ENCODE data around the gene FAM3B. TPM values are rescaled to one million over a fixed set of nuclear protein-coding genes. Genes with fewer than 3 reads are reported as not detected.

The FAM3B gene
- total RNA-seq, 4 donors from 2014 or later = 49.5 to 323 (median 159) TPM

DNA sequence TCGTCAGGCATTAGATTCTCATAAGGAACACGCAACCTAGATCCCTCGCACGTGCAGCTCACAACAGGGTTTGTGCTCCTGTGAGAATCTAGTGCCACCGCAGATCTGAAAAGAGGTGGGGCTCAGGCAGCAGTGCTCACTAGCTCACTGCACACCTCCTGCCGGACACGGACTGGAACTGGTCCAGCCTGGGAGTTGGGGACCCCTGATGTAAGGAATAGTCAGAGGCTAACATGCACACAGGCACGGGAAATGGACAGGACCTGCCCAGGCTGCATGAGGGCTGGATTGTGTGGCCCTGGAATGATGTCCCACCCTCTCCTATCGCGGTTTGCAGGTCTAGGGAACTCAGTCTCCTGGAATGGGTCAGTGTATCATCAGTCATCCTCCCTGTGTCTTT lies 86.2 kb downstream of the FAM3B start:
- H3K4me1 ChIP-seq = no peaks in the 10 kb centered on the region
- H3K9me3 ChIP-seq = no peaks in the 10 kb centered on the region
- DNase-seq = no peak
- TF ChIP-seq, protein P1, sequence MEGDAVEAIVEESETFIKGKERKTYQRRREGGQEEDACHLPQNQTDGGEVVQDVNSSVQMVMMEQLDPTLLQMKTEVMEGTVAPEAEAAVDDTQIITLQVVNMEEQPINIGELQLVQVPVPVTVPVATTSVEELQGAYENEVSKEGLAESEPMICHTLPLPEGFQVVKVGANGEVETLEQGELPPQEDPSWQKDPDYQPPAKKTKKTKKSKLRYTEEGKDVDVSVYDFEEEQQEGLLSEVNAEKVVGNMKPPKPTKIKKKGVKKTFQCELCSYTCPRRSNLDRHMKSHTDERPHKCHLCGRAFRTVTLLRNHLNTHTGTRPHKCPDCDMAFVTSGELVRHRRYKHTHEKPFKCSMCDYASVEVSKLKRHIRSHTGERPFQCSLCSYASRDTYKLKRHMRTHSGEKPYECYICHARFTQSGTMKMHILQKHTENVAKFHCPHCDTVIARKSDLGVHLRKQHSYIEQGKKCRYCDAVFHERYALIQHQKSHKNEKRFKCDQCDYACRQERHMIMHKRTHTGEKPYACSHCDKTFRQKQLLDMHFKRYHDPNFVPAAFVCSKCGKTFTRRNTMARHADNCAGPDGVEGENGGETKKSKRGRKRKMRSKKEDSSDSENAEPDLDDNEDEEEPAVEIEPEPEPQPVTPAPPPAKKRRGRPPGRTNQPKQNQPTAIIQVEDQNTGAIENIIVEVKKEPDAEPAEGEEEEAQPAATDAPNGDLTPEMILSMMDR (IDR thresholded peaks at IDR 0.05) = no peak
- TF ChIP-seq POLR2A (IDR thresholded peaks at IDR 0.05) = no peak
- no peaks in the 10 kb centered on the region for H3K27me3 ChIP-seq
- H3K36me3 ChIP-seq = peaks cover 0 to 32% (median 0%) of the 10 kb centered on the region in 3 donors
- no peak overlapping the region for H3K4me3 ChIP-seq
- H3K27ac ChIP-seq = no peak overlapping the region

DNA sequence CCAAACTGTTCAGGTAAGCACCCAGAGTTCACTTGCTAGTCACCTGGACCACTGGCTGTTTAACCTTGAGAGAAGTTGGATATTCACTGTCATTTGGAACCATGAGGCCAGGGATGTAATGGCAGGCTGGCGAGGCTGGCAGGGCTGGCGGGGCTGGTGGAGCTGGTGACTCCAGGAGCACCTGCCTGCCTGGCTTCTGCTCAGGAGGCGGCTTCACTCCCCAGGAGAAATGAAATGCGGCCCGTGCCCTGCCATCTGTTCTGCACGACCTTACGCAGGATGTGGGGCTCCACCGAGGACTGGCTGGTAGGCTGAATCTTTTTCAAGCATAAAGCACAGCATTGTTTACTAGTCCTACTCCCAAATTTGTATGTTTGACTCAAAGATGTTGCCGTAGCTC lies 86.7 kb downstream of the FAM3B start:
- Histone ChIP-seq H3K9me3 (no peaks in the 10 kb centered on the region), H3K27ac (no peak overlapping the region), H3K27me3 (no peaks in the 10 kb centered on the region), H3K4me3 (no peak overlapping the region), H3K4me1 (no peaks in the 10 kb centered on the region), H3K36me3 (peaks cover 0 to 38% (median 0%) of the 10 kb centered on the region in 3 donors)
- TF ChIP-seq, protein P1 (IDR thresholded peaks at IDR 0.05) = no peak
- TF ChIP-seq POLR2A (IDR thresholded peaks at IDR 0.05) = no peak
- no peak for DNase-seq

DNA sequence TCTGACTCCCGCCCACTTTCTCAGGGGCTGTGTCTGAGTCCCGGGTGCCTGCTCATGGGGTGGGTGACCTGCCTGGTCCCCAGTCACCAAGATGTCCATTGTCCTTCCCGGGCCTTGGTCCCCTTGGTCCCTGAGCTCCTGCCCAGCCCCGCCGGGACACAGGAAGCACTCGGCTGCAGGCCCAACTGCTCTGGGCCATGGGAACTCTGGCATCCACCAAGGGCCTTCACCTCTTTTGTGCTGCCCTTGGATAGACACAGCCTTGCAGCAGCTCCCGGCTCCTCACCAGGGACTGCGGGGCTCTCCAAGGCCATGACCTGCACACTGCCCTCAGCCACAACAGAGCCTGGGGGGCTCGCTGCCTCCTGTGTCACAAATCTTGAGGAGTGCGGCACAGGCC lies 87.4 kb downstream of the FAM3B start:
- peaks cover 0 to 41% (median 0%) of the 10 kb centered on the region in 3 donors for H3K36me3 ChIP-seq
- no peak overlapping the region for H3K27ac ChIP-seq
- TF ChIP-seq POLR2A (IDR thresholded peaks at IDR 0.05) = no peak
- TF ChIP-seq, protein P1 (IDR thresholded peaks at IDR 0.05) = no peak
- no peaks in the 10 kb centered on the region for H3K4me1 ChIP-seq
- H3K4me3 ChIP-seq = no peak overlapping the region
- no peaks in the 10 kb centered on the region for H3K27me3 ChIP-seq
- H3K9me3 ChIP-seq = no peaks in the 10 kb centered on the region
- no peak for DNase-seq

DNA sequence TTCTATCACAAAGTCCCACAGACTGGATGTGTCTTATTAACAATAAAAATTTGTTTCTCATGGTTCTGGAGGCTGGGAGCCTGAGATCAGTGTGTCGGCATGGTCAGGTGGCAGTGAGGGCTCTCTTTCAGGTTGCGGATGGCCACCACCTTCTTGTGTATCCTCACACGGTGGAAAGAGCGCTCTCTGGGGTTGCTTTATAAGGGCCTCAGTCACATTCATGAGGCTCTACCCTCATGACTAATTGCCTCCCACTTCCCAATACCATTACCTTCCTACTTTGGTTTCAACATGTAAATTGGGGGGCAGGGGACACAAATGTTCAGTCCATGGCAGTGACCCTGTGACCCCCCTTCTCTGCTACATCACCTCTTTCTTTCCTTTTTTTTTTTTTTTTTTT lies 88.7 kb downstream of the FAM3B start:
- H3K27ac ChIP-seq = no peak overlapping the region
- no peaks in the 10 kb centered on the region for H3K27me3 ChIP-seq
- H3K4me3 ChIP-seq = no peak overlapping the region
- peaks cover 0 to 34% (median 0%) of the 10 kb centered on the region in 3 donors for H3K36me3 ChIP-seq
- no peaks in the 10 kb centered on the region for H3K9me3 ChIP-seq
- H3K4me1 ChIP-seq = no peaks in the 10 kb centered on the region
- no peak for DNase-seq
- no peak for TF ChIP-seq POLR2A (IDR thresholded peaks at IDR 0.05)
- TF ChIP-seq, protein P1 (IDR thresholded peaks at IDR 0.05) = no peak

DNA sequence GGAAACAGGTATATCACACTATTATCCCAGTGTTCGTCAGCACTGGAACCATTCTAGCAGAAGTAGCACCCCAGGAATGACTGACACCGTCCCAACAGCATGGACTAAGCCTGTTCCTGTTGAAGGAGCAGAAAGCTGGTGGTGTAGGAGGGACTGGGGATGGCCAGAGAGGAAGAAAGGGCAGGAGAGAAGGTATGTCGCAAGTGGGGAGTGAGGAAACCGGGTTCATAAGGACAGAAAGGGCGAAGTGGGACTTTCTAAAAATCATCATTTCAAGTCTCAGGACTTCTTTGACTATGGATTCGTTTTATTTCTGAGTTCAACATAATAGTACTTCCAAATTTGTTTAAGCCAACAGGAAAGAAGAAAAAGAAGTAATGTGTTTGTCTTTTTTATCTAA lies 89.7 kb downstream of the FAM3B start:
- H3K36me3 ChIP-seq = peaks cover 0 to 34% (median 0%) of the 10 kb centered on the region in 3 donors
- no peak overlapping the region for H3K27ac ChIP-seq
- H3K4me1 ChIP-seq = peaks cover 0 to 1% (median 0%) of the 10 kb centered on the region in 4 donors
- no peak for TF ChIP-seq POLR2A (IDR thresholded peaks at IDR 0.05)
- TF ChIP-seq, protein P1 (IDR thresholded peaks at IDR 0.05) = no peak
- no peak overlapping the region for H3K4me3 ChIP-seq
- no peak for DNase-seq
- H3K9me3 ChIP-seq = no peaks in the 10 kb centered on the region
- no peaks in the 10 kb centered on the region for H3K27me3 ChIP-seq

Other genes with a start within 250 kb of the FAM3B start
- 10 to 100 TPM; 30.5 to 43.3 (median 36.6) TPM for gene BACE2, start 148.6 kb upstream of the FAM3B start, total RNA-seq
- 10 to 100 TPM; 13.7 to 39.6 (median 16.3) TPM for gene MX2, start 45.2 kb downstream of the FAM3B start, total RNA-seq
- 100 to 1,000 TPM in 1 of 4 donors, 10 to 100 TPM in 3; 52.4 to 109 (median 78.9) TPM for gene MX1, start 109.4 kb downstream of the FAM3B start, total RNA-seq
- 100 to 1,000 TPM in 3 of 4 donors, 10 to 100 TPM in 1; 39.6 to 419 (median 352) TPM for gene TMPRSS2, start 191.4 kb downstream of the FAM3B start, total RNA-seq

Data from Peyer's patch (tissue), 4 donors.